ENCODE results near the gene IKZF1.

IKZF1 gene

DNA sequence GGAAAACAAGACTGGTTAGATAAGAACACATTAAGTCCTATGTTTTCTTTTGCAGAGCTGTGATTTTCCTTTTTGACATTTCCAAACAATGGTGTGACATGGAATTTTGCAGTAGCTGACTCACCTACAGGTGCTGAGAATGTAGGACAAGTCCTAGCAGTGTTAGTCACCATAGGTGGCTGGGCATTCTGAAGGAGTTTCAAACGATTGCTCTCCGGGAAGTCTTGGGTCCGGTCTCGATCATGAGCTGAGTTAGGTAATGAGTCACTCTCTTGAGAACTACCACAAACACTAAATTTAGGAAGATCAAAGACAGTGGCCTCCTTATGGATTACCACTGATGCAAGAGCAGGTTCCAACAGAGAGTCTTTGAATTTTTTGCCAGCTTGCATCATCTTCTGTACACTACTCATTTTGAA lies 142.0 kb downstream of the IKZF1 start:
- TF ChIP-seq, protein P1, sequence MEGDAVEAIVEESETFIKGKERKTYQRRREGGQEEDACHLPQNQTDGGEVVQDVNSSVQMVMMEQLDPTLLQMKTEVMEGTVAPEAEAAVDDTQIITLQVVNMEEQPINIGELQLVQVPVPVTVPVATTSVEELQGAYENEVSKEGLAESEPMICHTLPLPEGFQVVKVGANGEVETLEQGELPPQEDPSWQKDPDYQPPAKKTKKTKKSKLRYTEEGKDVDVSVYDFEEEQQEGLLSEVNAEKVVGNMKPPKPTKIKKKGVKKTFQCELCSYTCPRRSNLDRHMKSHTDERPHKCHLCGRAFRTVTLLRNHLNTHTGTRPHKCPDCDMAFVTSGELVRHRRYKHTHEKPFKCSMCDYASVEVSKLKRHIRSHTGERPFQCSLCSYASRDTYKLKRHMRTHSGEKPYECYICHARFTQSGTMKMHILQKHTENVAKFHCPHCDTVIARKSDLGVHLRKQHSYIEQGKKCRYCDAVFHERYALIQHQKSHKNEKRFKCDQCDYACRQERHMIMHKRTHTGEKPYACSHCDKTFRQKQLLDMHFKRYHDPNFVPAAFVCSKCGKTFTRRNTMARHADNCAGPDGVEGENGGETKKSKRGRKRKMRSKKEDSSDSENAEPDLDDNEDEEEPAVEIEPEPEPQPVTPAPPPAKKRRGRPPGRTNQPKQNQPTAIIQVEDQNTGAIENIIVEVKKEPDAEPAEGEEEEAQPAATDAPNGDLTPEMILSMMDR (conservative IDR thresholded peaks at IDR 0.05; ENCODE audit: low read depth, low read length) = no peak
- peak; percentile 88 for DNase-seq (ENCODE audit: low read depth)
- no peak overlapping the region for H3K4me3 ChIP-seq (ENCODE audit: low read depth, low read length)

DNA sequence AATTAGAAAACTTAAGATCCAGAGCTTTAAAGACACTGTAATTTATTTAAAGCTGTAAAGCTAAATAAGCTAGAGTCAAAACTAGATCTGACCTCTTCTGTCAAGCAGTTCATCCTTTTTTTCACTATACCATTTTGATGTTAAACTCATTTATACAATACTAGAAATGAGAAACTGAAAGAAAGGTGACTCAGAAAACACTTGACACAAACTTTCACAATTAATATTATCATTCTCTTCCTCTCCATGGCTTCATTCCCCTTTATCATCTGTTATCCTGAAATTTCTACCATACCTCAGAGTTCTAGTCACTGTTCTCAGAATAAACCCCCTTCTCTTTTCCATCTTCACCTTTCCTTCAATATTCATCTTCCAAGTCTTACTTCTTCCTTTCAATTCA lies 144.3 kb downstream of the IKZF1 start:
- DNase-seq (ENCODE audit: low read depth) = no peak
- TF ChIP-seq, protein P1 (conservative IDR thresholded peaks at IDR 0.05; ENCODE audit: low read depth, low read length) = no peak

DNA sequence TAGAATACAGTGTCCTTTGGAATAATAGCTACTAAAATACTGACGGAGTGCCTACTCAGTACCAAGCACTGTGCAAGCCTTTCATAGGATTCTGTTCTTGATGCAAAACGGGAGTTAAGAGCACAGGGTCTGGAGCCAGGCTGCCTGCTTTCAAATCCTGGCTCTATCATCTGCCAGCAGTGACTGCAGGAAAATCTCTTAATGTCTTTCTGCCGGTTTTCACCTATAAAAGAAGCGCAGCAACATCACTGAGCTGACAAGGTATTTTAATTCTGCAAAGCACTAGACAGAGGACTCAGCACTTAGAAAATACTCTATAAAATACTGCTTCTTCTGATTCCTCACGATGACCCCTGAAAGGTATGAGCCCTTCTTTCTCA lies 145.0 kb downstream of the IKZF1 start:
- peak overlapping the region; percentile 70 for H3K4me3 ChIP-seq (ENCODE audit: low read depth, low read length)
- DNase-seq (ENCODE audit: low read depth) = no peak
- TF ChIP-seq, protein P1 (conservative IDR thresholded peaks at IDR 0.05; ENCODE audit: low read depth, low read length) = no peak

More for the DNA sequence above, 144.3 kb downstream of the IKZF1 start:
- no peak overlapping the region for H3K4me3 ChIP-seq (ENCODE audit: low read depth, low read length)

DNA sequence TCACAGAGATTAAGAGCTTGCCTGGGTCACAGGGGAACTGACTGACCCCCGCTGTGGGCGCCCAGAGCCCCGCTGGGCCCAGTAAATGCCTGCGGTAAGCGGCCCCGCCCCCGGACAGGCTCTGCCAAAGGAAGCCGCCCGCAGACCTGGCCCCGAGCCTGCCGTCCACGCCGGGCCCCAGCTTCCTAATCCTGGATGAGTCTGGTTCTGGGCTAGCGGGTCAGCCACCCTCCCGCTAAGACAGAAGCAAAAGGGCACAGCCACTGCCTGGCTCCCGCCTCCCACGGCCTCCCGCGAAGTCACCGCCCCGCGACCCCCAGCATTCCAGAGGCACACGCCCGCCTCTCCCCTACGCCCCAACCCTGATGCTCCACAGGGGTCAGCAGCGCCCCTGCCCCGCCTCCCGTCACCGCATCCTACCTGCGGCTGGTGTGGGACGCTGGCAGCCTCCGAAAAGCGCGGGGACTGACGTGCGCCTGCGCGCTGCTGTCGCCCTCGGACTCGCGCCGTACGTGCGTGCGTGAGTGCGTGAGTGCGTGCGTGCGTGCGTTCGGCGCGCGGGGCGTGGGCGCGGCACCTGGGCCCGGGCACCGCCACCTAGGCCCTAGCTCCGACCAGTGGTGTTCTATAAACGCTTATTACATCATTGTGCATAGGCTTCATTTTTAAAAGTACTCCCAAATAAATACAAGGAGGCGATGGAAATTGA lies 145.5 kb downstream of the IKZF1 start, which contains the start of gene FIGNL1:
FIGNL1 (minus strand) TSS at position 470 of the 709 bp plus-strand sequence. CDS start 3,063 bp downstream, outside the sequence.
- H3K4me3 ChIP-seq (ENCODE audit: low read depth, low read length) = peak within 1 kb of the TSS; percentile 70
- peak; percentile 92 for DNase-seq (ENCODE audit: low read depth)
- TF ChIP-seq, protein P1 (conservative IDR thresholded peaks at IDR 0.05; ENCODE audit: low read depth, low read length) = no peak

DNA sequence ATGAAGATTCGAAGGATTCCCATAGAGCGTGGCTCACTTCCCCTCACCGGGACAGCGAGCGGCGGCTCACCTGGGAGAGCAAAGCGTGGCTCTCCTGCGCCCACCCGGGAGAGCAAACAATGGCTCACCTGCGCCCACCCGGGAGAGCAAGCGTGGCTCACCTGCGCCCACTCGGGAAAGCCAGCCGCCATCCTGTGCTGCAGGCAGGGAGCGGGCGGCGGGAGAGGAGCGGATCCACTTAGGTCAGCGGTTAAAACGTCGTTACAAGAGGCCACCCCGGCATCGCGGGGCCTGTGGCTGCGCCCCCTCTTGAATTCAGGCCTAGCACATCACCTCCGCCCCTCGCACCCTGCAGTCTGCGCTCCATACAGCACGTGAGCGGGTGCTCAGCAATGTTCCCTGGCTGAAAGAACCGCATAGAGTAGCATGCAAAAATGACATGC lies 146.1 kb downstream of the IKZF1 start:
- peak overlapping the region; percentile 70 for H3K4me3 ChIP-seq (ENCODE audit: low read depth, low read length)
- TF ChIP-seq, protein P1 (conservative IDR thresholded peaks at IDR 0.05; ENCODE audit: low read depth, low read length) = no peak
- DNase-seq (ENCODE audit: low read depth) = no peak

Data from choroid plexus epithelial cell (primary cell).